KG1 (cell line): ENCODE data around the gene HES4.
"Not testable (repeated sequence)": the region's sequence is repeated elsewhere in the genome, so short reads cannot be mapped to it uniquely, and the experiment has no call there.

Experiments
- DNase-seq: peaks from one replicate; lab custom pipeline; 2025; lab: John Stamatoyannopoulos, UW

Gene HES4

DNA sequence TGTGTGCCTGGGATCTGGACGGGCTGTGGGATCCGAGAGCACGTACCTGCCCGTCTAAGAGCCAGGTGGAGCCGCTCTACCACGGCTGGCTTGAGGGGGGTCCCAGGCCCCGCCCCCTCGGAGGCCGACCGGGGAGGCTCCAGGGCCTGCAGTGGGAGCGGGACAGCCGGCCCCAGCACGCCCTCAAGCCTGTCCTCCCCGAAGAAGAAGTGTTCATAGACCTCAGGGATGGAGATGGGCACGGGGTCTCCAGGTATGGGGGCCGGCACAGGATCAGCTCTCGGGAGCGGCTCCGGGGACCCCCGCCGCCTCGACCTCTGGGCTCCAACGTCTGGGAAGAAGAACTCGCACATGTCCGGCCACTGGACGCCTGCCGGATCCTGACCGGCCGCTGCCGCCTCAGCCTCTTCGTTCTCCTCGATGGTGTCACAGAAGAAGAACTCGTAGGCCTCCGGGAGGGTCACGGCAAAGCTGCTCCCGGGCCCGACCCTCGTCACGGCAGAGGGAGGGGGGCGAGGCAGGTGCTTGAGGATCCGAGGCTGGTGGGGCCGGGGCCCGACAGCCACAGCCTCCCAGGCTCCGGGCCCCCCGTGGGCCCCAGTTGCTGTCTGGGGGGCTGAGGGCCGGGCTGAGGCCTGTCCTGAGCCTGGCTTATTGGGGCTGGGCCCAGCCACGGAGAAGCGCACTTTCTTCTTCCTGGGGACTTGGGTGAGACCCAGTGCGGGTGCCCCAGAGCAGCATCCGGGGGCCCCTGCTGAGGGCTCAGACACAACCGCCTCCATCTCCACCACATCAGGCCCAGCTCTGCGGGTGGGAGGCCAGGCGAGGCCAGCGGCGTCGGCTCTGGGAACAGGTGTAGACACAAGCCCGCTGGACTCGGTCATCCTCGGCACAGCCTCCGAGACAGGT, 20.8 kb downstream of the HES4 start:
- no peak for DNase-seq

DNA sequence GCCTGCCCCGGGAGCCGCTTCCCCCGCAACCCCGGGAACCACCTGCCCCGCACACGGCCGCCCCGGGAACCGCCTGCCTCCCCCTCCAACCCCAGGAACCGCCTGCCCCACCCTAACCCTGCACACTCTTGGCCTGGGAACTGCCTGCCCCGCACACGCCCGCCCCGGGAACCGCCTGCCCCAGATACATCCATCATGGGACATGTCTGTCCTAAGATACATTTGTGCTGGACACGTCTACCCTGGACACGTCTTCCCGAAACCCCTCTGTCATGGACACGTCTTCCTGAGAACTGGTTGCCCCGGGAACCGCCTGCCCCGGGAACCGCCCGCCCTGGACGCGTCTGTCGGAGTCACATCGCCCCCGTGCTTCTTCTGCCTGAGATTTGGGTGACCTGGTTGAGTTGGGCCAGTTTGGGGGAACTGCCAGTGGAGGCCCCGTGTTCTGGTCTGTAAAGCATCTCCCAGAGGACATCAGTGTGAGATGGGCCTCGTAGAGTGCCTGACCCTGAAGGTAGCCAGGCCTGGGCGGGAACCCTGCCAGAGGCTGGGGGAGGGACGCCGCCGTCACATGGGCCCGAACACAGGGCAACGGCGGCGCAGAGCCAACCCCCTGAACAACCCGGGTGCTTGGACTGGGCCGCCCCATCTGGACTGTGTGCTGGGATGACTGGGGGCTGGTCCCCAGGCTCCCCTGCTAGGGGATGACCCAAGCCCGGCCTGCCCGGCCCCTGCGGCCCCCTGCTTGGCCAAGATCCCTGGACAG, 21.6 kb downstream of the HES4 start:
- DNase-seq: no peak

DNA sequence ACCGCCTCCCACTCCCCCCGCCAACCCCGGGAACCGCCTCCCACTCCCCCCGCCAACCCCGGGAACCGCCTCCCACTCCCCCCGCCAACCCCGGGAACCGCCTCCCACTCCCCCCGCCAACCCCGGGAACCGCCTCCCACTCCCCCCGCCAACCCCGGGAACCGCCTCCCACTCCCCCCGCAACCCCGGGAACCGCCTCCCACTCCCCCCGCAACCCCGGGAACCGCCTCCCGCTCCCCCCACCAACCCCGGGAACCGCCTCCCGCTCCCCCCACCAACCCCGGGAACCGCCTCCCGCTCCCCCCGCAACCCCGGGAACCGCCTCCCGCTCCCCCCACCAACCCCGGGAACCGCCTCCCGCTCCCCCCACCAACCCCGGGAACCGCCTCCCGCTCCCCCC, 23.1 kb downstream of the HES4 start:
- not testable (repeated sequence) for DNase-seq

DNA sequence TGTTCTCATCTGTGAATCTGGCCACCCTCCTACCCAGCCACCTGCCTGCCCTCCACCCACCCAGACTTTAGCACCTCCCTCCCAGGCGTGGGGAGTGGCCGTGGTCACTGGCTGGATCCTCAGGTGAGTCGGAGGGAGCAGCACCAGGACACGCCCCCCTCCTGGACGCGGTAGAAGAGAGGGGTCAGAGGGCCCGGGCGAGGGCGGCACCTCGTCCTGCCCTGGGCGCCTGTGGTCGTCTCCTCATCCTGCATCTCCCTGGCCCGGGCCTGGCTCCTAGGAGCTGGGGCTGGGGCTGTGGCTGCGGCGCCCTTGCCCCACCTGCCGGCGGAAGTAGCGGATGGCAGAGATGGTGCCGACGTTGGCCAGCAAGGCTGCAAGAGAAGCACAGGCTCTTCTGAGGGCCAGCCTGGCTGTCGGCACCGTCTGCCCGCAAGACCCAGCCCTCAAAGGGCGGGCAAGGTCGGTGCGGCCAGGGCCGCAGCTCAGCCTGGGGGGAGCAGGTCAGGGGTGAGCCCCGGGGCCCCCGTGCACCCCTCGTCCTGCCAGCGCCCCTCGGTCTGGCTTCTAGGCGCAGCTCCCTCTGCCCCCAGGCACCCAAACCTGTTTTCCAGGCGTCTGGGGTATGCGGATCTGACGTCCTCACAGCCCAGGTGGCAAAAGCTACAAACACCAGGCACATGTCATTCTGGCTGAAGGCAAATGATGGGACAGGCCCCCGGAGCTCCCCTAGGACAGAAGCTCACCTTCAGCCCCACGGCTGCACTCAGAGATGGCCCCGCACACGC, 23.8 kb downstream of the HES4 start:
- DNase-seq: no peak

DNA sequence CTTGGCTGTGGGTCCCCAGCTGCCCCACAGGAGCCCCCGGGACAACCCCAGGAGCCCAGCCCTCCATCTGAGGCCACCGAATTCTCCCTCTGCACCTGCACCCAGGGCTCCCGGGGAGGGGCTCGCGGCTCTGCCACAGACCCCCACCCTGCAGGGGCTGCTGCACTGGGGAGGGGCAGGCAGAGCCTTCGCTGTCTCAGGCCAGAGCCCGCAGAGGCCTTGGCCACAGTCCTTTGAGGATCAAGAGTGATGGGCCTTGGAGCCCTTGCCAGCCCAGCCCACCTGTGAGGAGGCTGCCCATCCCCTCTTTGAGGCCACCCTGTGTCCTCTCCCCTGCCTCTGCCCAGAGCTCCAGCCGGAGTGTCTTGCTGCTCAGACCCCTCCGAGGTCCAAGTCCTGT, 24.5 kb downstream of the HES4 start:
- DNase-seq: no peak

DNA sequence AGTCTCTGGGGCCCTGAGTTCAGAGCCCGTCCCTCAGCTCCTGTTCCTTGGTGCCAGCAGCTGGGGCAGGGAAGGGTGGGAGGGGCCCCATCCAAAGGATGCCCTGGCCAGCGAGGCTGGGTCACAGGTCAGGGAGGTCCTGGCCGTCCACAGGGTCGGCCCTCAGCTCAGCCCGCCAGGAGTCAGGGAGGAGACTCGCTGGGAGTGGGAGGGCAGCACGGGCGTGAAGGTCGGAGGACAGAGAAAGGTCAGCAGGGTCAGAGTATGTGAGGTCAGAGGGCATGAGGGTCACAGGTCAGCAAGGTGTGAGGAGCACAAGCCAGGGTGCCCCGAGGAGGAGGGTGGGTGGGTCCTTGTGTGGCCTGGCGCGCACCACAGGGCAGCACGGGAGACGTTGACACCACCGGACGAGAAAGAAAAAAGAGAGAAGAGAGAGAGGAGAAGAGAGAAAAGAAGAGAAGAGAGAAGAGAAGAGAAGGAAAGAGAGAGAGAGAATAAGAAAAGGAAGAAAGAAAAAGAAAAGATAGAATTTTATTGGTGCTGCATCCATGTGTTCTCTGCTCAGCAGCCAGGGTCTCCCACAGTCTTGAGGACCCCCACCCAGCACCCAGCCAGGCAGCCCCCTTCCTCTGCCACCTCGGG, 25.1 kb downstream of the HES4 start:
- no peak for DNase-seq

DNA sequence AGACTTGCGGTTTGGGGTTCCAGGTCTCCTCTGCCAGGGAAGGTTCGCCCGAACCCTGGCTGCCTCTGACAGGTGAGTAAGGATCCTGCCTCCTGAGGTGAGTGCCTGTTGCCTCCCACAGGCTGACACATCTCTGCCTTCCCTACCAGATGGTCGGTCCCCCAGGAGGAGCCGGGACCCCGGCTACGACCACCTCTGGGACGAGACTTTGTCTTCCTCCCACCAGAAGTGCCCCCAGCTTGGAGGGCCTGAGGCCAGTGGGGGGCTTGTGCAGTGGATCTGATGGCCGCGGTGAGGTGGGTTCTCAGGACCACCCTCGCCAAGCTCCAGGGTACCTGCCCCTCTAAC, 25.6 kb downstream of the HES4 start:
- DNase-seq: no peak

DNA sequence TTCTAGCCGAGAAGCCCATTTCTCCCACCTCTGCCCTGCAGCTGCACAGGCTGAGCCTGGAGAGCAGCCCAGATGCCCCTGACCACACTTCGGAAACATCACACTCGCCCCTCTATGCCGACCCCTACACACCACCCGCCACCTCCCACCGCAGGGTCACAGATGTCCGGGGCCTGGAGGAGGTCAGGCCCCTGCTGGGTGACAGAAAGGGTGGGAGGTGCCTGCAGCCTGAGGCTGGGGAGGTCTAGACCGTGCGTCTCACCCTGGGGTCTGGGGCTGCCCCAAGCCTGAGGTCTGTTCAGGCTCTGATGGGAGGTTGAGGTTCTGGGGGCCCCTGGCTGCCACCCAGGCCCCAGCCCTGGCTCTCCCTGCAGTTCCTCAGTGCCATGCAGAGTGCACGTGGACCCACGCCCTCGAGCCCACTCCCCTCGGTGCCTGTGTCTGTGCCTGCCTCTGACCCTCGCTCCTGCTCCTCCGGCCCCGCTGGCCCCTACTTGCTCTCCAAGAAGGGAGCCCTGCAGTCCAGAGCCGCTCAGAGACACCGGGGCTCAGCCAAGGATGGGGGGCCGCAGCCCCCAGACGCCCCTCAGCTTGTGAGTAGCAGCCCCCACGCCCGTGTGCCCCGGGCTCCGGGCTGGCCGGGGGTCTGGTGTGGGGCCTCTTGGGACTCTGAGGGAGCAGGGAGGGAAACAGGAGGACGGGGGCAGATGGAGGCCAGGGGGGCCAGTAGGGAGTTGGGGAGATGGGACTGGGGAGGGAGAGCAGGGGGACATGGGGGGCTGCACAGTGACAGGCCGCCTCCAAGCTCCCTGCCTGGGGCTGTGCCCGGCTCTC, 26.2 kb downstream of the HES4 start:
- DNase-seq: no peak

DNA sequence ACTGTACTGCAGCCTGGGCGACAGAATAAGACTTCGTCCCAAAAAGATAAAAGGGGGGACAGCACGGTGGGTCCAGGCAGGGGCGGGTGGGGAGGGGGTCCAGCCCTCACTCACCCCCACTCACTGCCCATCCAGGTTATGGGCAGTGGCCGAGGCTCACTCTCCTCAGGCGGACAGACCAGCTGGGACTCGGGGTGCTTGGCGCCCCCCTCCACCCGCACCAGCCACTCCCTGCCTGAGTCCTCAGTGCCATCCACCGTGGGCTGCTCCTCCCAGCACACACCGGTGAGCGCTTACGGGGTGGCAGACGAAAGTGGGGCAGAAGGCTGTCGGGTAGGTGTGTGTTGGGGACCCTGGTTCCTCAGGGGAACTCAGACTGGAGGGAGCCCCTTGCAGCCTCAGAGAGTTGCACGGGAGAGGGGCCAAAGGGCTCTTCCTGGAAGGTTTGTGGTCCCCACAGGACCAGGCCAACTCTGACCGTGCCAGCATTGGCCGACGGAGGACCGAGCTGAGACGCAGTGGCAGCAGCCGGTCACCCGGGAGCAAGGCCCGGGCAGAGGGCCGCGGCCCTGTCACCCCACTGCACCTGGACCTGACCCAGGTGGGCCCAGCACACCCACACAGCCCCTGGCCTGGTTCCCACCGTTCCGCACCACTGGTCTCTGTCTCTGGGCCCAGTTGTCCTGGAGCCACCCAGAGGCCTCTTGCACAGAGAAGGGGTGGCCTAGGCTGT, 27.0 kb downstream of the HES4 start:
- DNase-seq: no peak

DNA sequence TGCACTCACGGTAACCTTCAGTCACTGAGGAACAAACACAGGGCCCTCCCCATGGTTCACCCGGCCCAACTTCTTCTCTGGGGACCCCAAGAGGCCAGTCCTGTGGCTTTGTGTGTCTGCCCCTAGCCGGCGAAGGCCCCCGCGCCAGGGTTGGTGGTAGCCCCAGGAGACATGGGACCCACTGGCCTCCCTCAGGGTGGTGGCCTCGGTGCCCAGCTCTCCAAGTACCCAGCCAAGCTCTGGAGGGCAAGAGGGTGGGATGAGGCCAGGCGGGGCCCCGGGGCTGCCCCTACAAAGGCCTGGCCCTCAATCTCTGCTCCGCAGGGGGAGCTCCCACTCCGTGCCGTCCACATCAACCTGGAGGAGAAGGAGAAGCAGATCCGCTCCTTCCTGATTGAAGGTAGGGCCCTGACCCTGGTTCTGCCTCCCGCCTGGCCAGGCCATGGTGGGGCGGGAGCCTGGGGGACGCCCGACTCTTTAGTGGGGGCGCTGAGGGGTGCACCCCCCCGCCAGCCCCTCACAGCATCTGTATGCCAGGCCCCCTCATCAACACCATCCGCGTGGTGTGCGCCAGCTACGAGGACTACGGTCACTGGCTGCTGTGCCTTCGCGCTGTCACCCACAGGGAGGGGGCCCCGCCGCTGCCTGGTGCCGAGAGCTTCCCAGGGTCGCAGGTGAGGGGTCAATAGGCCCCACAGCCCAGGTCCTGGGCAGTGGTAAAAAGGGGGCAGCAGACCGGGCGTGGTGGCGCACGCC, 28.0 kb downstream of the HES4 start:
- DNase-seq: no peak

DNA sequence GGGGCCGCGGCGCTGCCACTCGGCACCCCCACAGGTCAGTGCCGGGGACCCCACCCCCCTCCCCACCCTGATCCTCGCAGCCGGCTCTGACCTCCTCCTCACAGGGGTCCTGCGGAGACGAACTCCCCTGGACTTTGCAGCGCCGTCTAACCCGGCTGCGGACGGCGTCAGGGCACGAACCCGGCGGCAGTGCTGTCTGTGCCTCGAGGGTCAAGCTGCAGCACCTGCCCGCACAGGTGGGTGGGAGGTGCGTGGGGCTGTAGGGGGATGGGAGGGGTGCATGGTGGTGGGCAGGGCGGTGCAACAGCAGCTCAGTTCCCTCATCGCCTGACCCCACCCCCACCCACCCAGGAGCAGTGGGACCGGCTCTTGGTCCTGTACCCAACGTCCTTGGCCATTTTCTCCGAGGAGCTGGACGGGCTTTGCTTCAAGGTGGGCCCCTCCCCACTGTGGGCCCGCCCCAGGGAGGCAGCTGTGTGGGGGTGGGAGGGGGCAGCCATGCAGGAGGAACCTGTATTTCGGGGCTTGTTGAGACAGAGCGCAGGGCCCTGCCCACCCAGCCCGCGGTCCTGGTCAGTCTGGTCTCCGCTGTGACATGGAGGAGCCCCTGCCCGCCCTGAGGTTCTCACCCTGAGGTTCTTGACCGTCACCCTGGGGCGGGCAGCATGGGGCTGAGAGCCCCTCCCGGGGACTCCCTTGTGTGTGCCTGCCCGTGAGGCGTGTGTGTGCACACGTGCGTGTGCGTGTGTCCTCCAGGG, 28.7 kb downstream of the HES4 start:
- no peak for DNase-seq

DNA sequence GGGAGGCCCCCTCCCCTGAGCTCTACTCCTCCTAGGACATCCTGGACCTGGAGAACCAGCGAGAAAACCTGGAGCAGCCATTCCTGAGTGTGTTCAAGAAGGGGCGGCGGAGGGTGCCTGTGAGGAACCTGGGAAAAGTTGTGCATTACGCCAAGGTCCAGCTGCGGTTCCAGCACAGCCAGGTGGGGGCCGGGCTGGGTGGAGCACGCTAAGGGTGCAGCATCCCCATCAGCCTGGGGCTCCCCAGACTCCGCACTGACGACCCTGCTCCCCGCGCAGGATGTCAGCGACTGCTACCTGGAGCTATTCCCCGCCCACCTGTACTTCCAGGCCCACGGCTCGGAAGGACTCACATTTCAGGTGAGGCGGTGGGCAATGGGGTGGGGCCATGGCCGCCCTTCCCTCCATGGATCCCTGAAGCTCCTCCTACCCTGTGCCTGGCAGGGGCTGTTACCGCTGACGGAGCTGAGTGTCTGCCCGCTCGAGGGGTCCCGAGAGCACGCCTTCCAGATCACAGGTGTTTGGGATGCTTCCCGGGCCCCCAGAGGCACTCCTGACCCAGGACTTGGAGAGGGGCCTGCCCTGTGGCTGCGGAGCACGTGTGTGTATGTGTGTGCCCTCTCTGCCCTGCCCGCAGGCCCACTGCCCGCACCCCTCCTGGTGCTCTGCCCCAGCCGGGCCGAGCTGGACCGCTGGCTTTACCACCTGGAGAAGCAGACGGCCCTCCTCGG, 29.5 kb downstream of the HES4 start:
- no peak for DNase-seq

DNA sequence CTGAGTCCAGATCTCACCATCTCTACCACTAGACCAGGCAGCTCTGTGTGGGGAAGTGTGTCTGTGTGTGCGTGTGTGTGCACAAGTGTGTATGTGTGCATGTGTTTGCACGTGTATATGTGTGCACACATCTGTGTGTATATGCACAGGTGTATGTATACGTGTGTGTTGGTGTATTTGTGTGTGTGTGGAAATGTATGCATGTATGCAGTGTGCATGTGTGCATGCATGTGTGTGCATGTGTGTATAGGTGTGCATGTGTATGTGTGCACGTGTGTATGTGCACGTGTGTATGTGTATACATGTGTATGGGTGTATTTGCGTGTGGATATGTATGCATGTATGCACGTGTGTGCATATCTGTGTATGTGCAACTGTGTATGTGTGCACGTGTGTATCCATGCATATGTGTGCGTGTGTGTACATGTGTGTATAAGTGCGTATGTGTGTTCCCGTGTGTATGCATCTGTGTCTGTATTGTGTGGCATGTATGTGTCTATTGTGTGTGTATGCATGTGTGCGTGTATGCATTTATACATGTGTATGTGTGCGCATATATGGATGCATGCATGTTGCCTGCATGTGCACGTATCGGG, 30.5 kb downstream of the HES4 start:
- DNase-seq: no peak

DNA sequence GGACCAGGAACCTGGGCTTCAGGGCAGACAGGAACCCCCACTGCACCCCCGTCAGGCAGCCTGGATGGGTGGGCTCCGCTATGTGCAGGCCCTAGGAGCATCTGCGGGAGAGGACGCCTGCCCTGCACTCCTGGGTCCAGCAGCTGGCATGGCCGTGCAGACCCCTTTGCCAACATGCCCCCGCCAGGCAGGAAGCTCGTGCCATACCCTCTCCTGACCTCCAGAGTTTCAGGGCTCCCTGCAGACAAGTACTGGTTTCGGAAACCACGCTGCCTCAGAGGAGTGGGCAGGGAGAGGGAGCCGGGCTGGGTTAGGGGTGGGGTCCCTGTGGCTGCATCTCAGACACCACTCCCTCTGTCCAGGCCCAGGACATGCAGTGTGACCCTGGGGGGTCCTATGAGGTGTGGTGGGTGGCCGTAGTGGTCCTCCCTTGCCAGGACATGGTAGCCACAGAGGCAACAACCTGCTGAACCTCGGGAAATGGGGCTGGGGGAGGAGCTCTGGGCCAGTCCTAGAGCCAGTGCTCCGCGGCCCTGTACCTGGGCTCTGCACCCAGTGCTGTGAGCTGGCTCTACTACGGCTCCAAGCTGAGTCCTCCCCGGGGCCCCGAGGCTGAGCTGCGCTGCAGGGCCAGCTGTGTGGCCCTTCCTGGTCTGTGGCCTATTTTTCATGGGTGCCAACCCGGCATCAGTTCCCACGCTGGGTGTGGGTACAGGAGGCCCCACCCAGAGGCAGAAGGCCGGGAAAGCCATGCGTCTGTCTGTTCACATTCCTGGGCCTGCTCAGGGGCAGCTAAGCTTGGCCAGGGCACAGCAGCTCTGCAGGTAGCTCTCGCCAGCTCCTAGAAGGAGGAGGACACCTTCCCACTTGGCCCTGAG, 32.2 kb downstream of the HES4 start:
- DNase-seq: no peak

DNA sequence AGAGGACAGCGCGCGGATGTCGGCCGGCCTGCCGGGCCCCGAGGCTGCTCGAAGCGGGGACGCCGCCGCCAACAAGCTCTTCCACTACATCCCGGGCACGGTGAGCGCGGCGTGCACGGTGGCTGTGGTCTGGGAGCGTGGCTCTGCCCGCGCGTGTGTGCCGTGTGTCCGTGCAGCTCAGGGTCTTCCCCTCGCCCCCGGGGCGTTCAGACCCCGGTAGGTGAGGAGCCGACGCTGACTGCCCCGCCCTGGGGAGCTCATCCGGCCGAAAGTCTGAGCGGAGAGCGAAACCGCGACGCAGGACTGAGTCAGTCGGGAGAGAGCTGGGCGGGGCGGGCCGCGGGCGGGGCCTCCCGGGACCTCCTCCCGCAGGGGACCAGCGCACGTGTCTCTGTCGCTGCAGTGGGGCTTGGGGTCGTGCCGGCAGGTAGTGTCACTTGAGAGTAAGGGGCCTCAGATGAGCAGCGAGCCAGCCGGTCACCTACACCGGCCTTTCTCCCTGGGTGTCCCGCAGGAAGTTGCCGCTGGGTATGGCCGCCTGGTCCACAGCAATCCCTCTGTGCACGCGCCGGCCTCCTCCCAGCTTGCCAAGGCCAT, 33.1 kb downstream of the HES4 start:
- peak; percentile 21 for DNase-seq

DNA sequence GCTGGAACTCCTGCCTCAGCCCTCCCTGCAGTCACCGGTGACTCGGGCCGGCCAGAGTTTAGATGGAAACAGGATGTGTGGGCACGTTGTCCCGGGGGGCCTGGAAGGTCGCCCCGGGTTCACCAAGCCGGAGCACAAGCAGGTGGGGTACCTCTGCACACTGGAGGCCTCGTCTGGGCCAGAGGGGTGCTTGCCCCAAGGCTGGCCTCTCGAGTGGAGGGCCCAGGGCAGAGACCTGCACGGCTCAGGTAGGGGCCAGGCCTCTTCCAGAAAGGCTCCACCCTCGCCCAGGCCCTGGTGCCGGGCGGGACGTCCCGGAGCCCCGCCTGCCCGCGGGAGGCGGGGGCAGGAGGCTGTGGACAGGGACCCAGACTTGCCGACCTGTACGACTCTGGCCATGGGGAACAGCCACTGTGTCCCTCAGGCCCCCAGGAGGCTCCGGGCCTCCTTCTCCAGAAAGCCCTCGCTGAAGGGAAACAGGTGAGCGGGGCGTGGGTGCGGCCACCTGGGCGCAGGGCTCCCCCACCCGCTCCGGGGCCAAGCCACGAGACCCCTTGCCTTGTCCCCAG, 33.7 kb downstream of the HES4 start, which contains the start of gene PLEKHN1:
TSS of gene PLEKHN1 (plus strand) at position 348 of the 569 bp plus-strand sequence. CDS start at position 398, 50 bp downstream.
- no peak for DNase-seq
